ENCODE data around the gene FREM1.

FREM1 gene

DNA sequence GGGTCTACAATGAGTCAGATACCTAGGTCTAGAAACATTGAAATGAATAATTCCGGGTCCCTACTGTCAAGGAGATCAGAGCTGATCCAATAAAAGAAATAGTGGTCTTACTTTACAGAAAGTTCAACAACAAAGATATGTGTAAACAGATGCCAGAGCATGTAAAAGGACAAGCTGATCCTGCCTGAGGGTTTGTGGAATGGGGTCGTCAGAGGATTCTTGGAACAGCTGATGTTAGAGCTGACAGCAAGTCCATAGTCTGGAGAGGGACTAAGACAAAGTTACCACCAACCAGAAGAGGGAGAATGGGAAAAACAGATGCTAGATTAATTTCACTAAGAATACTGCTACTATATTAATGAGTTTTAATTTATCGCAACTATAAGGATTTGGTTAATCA is 71.5 kb downstream of the FREM1 start:
- Mint-ChIP-seq H3K4me3 (no peak overlapping the region), H3K27ac (no peak overlapping the region), H3K27me3 (ENCODE audit: low read depth, poor library complexity) (no peaks in the 10 kb centered on the region), H3K4me1 (no peaks in the 10 kb centered on the region), H3K36me3 (ENCODE audit: low read depth) (peaks cover 86% of the 10 kb centered on the region), H3K9me3 (no peaks in the 10 kb centered on the region)
- DNase-seq: no peak
- TF ChIP-seq, protein P1, sequence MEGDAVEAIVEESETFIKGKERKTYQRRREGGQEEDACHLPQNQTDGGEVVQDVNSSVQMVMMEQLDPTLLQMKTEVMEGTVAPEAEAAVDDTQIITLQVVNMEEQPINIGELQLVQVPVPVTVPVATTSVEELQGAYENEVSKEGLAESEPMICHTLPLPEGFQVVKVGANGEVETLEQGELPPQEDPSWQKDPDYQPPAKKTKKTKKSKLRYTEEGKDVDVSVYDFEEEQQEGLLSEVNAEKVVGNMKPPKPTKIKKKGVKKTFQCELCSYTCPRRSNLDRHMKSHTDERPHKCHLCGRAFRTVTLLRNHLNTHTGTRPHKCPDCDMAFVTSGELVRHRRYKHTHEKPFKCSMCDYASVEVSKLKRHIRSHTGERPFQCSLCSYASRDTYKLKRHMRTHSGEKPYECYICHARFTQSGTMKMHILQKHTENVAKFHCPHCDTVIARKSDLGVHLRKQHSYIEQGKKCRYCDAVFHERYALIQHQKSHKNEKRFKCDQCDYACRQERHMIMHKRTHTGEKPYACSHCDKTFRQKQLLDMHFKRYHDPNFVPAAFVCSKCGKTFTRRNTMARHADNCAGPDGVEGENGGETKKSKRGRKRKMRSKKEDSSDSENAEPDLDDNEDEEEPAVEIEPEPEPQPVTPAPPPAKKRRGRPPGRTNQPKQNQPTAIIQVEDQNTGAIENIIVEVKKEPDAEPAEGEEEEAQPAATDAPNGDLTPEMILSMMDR (IDR thresholded peaks at IDR 0.05): no peak

DNA sequence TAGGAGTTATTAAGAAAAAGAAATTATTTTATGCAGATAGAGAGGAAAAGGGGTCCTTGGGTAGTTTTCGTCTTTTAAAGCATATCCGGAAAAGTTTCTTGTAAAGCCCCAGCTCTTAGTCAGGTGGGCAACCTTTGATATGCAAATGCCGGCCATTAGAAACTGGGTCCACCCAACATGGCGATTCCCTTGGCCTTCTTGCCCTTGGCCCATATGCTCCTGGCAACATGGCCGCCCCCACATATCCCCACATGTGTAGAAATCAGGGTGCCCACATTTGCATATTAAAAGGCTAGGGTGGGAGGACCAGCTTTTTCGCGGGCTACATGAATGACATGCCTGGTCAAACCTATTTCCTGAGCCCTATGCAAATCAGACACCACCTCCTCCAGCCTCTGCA is 73.3 kb downstream of the FREM1 start:
- Mint-ChIP-seq H3K27me3 (ENCODE audit: low read depth, poor library complexity) (no peaks in the 10 kb centered on the region), H3K36me3 (ENCODE audit: low read depth) (peaks cover 89% of the 10 kb centered on the region), H3K9me3 (peaks cover 8% of the 10 kb centered on the region), H3K4me1 (no peaks in the 10 kb centered on the region), H3K4me3 (no peak overlapping the region), H3K27ac (no peak overlapping the region)
- DNase-seq: no peak
- TF ChIP-seq, protein P1 (IDR thresholded peaks at IDR 0.05): no peak

DNA sequence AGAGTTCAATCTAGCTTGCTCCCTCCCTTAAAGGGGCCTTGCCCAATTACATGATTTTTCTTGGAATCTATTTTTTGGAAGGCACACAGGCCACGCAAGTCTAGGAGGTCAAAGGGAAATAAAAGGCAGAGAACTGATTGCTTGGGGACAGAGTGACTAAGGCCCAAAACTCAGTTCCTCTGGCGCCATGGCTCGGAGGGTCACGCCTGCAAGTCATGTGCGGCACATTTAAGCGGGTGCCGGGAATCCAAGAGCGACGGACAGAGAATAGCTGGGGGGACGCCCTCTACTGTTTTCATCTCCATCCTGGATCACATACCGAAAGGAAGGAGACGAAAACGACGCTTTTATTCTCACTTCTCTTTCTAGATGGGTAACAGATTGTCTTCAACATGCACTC is 78.6 kb downstream of the FREM1 start:
- TF ChIP-seq, protein P1 (IDR thresholded peaks at IDR 0.05): no peak
- Mint-ChIP-seq H3K4me3 (no peak overlapping the region), H3K9me3 (peaks cover 17% of the 10 kb centered on the region), H3K27ac (no peak overlapping the region), H3K36me3 (ENCODE audit: low read depth) (peaks cover 78% of the 10 kb centered on the region), H3K27me3 (ENCODE audit: low read depth, poor library complexity) (no peaks in the 10 kb centered on the region), H3K4me1 (no peaks in the 10 kb centered on the region)
- DNase-seq: no peak

DNA sequence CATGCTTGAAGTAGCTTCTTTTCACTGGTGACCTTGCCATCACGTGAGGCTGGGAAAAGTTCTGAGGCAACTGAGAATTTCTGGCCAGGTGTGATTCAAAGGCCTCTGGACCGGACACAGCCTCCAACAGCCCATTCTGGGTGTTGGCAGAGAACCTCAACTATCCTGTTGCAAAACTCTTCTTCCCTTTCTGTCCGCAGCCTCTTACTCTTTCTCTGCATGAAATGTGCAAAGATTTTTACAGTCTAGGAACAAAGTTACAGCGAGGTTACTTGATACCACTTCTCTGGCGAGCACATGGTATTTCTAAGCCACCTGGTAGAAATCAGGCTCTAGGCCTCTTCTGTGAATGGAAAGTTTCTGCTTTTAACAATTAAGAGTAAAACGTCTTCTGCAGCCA is 79.2 kb downstream of the FREM1 start:
- Mint-ChIP-seq H3K4me3 (no peak overlapping the region), H3K36me3 (ENCODE audit: low read depth) (peaks cover 80% of the 10 kb centered on the region), H3K9me3 (peaks cover 17% of the 10 kb centered on the region), H3K4me1 (no peaks in the 10 kb centered on the region), H3K27me3 (ENCODE audit: low read depth, poor library complexity) (no peaks in the 10 kb centered on the region), H3K27ac (no peak overlapping the region)
- TF ChIP-seq, protein P1 (IDR thresholded peaks at IDR 0.05): no peak
- DNase-seq: no peak

DNA sequence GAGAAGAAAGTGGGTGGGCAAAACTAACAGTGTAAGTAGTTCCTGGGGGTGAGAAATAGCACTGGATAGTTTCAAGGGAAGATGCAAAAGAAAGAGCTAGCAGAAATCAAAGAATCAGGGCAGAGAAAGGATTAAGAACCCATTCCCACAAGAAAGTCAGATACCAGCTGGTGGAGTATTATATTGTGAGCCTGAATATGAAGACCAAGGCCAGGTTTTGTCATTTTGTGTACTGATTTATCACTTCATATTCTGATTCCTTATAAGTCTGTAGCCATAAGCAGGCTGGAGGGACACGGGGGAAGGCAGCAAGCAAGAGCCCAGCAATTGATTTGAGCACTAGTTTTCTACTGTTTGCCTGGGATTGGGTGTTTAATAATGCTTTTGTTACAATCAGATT is 80.2 kb downstream of the FREM1 start:
- no peaks in the 10 kb centered on the region for H3K27me3 Mint-ChIP-seq (ENCODE audit: low read depth, poor library complexity)
- peaks cover 76% of the 10 kb centered on the region for H3K36me3 Mint-ChIP-seq (ENCODE audit: low read depth)
- no peak overlapping the region for H3K27ac Mint-ChIP-seq
- H3K4me1 Mint-ChIP-seq: no peaks in the 10 kb centered on the region
- TF ChIP-seq, protein P1 (IDR thresholded peaks at IDR 0.05): no peak
- H3K9me3 Mint-ChIP-seq: peaks cover 17% of the 10 kb centered on the region
- H3K4me3 Mint-ChIP-seq: no peak overlapping the region
- no peak for DNase-seq

DNA sequence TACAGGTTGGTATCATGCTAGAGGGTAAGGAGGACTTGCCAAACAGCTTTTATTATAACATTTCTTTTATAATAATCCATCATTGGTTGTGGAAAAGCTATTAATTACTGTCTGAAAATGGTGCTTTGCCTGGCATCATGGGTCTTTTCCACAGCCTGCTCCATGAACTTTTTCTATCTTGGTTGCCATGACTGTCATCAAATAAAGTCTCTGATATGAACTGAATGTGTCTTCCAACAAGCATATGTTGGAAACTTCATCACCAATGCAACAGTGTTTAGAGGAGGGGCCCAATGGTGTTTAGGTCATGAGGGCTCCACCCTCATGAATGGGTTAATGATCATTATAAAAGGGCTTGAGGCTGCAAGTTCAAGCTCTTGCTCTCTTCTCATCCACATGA is 81.0 kb downstream of the FREM1 start:
- no peak for DNase-seq
- TF ChIP-seq, protein P1 (IDR thresholded peaks at IDR 0.05): no peak
- peaks cover 76% of the 10 kb centered on the region for H3K36me3 Mint-ChIP-seq (ENCODE audit: low read depth)
- no peak overlapping the region for H3K4me3 Mint-ChIP-seq
- H3K27ac Mint-ChIP-seq: no peak overlapping the region
- no peaks in the 10 kb centered on the region for H3K4me1 Mint-ChIP-seq
- no peaks in the 10 kb centered on the region for H3K27me3 Mint-ChIP-seq (ENCODE audit: low read depth, poor library complexity)
- peaks cover 17% of the 10 kb centered on the region for H3K9me3 Mint-ChIP-seq
